OCI-LY7 (cell line): ENCODE measurements around the gene KCNAB2.

Experiments
- CTCF ChIP-seq: fragments of 200-600 bp; sonication (generic); conservative IDR thresholded peaks from 2 replicates; pipeline ENCODE4 v1.5.1; 2014; ENCODE audit warnings: mild to moderate bottlenecking, antibody characterized with exemption, low read length, moderate library complexity, mixed read lengths
- EZH2phosphoT487 ChIP-seq: fragments of 200-600 bp; sonication (generic); IDR thresholded peaks from 2 replicates; pipeline ENCODE4 v1.6.1; 2018; ENCODE audit warnings: low read depth, borderline replicate concordance, mild to moderate bottlenecking, mixed run types, antibody characterized with exemption, low read length, moderate library complexity, mixed read lengths

- TF ChIP-seq CTCF: peak; percentile 77
- no peak for TF ChIP-seq EZH2phosphoT487
These were observed 4.1 kb upstream of the KCNAB2 start for GRCh38 chr1:6041432-6042062.
